Activated CD4-positive, alpha-beta memory T cell treated with anti-CD3 and anti-CD28 coated beads for 36 hours (primary cell): ENCODE measurements around the gene DCAKD. TPM values are rescaled to one million over a fixed set of nuclear protein-coding genes. Genes with fewer than 3 reads are reported as not detected.

ENCODE experiments used
- CTCF ChIA-PET: fragments of 350-600 bp; sonication (Branson Sonifier 250); formaldehyde crosslinking; loops from one replicate; lab custom pipeline; 2021; ENCODE audit warnings: antibody characterized with exemption, inconsistent platforms; lab: Charles Lee
- POLR2A ChIA-PET: fragments of 350-600 bp; sonication (Branson Sonifier 250); formaldehyde crosslinking; loops from one replicate; lab custom pipeline; 2021; ENCODE audit warnings: antibody characterized with exemption; lab: Charles Lee
- DNase-seq: peaks from one replicate; pipeline ENCODE4 v3.0.0-alpha.2; 2020
- H3K27ac Mint-ChIP-seq: one replicate; pipeline ENCODE4 v1.8.0; 2021; ENCODE audit warnings: mixed read lengths
- H3K27me3 Mint-ChIP-seq: one replicate; pipeline ENCODE4 v1.8.0; 2021; ENCODE audit warnings: mixed read lengths
- H3K36me3 Mint-ChIP-seq: one replicate; pipeline ENCODE4 v1.8.0; 2021; ENCODE audit warnings: mixed read lengths
- H3K4me1 Mint-ChIP-seq: one replicate; pipeline ENCODE4 v1.8.0; 2021; ENCODE audit warnings: low read depth, mixed read lengths
- H3K4me3 Mint-ChIP-seq: one replicate; pipeline ENCODE4 v1.8.0; 2021; ENCODE audit warnings: mild to moderate bottlenecking, mixed read lengths
- H3K9me3 Mint-ChIP-seq: one replicate; pipeline ENCODE4 v1.8.0; 2021; ENCODE audit warnings: mixed read lengths
- intact Hi-C: fragments of 100-400 bp; cut with micrococcal nuclease; formaldehyde crosslinking; loops from one replicate; pipeline ENCODE4 v1.15.1; 2023
- total RNA-seq, 2 experiments: library from RNA; stranded (reverse); gene quantifications; one replicate each; pipeline ENCODE4 v1.2.3, GENCODE V29; 2021

DCAKD gene
- total RNA-seq, 2 experiments from 2014 or later, result 32.0 to 34.0 TPM

- POLR2A ChIA-PET, result no interaction called here
- no peak overlapping the region for H3K4me3 Mint-ChIP-seq
- DNase-seq, result no peak
These were observed 36.5 kb upstream of the DCAKD start for GRCh38 chr17:45087978-45088377.

GRCh38 chr17:45087504-45087975, 36.1 kb upstream of the DCAKD start:
- ChIA-PET POLR2A (no interaction called here), CTCF (interaction anchor here (1.5 kb wide), 1 partner anchor 12 kb away, joined by 8 read pairs; no protein-coding TSS in a partner anchor)
- Mint-ChIP-seq H3K4me1 (no peaks in the 10 kb centered on the region), H3K27me3 (no peaks in the 10 kb centered on the region), H3K9me3 (no peaks in the 10 kb centered on the region), H3K4me3 (no peak overlapping the region), H3K36me3 (peaks cover 34% of the 10 kb centered on the region), H3K27ac (no peak overlapping the region)
- no peak for DNase-seq
- intact Hi-C loops, result no loop called here

More at GRCh38 chr17:45087978-45088377, 36.5 kb upstream of the DCAKD start:
- Mint-ChIP-seq H3K36me3 (peaks cover 37% of the 10 kb centered on the region), H3K27ac (no peak overlapping the region), H3K27me3 (no peaks in the 10 kb centered on the region), H3K4me1 (no peaks in the 10 kb centered on the region), H3K9me3 (no peaks in the 10 kb centered on the region)
- CTCF ChIA-PET, result interaction anchor here (1.5 kb wide), 1 partner anchor 11 kb away, joined by 8 read pairs; no protein-coding TSS in a partner anchor
- intact Hi-C loops, result no loop called here

GRCh38 chr17:45086865-45087503, 35.6 kb upstream of the DCAKD start:
- ChIA-PET POLR2A (no interaction called here), CTCF (interaction anchor here (1.5 kb wide), 1 partner anchor 12 kb away, joined by 8 read pairs; no protein-coding TSS in a partner anchor)
- intact Hi-C loops, result no loop called here
- H3K27ac Mint-ChIP-seq, result no peak overlapping the region
- no peak for DNase-seq
- peaks cover 34% of the 10 kb centered on the region for H3K36me3 Mint-ChIP-seq
- H3K4me3 Mint-ChIP-seq, result no peak overlapping the region
- H3K9me3 Mint-ChIP-seq, result no peaks in the 10 kb centered on the region
- H3K4me1 Mint-ChIP-seq, result no peaks in the 10 kb centered on the region
- no peaks in the 10 kb centered on the region for H3K27me3 Mint-ChIP-seq

GRCh38 chr17:45086391-45086790, 35.0 kb upstream of the DCAKD start:
- ChIA-PET POLR2A (interaction anchor here (0.7 kb wide), 1 partner anchor 189 kb away, joined by 3 read pairs; no protein-coding TSS in a partner anchor), CTCF (interaction anchor here (0.7 kb wide), 1 partner anchor 44 kb away, joined by 3 read pairs; no protein-coding TSS in a partner anchor)
- peaks cover 37% of the 10 kb centered on the region for H3K36me3 Mint-ChIP-seq
- H3K4me1 Mint-ChIP-seq, result no peaks in the 10 kb centered on the region
- intact Hi-C loops, result no loop called here
- DNase-seq, result no peak
- H3K9me3 Mint-ChIP-seq, result no peaks in the 10 kb centered on the region
- no peak overlapping the region for H3K4me3 Mint-ChIP-seq
- H3K27me3 Mint-ChIP-seq, result no peaks in the 10 kb centered on the region
- H3K27ac Mint-ChIP-seq, result no peak overlapping the region

GRCh38 chr17:45081047-45081703, 29.7 kb upstream of the DCAKD start:
- ChIA-PET CTCF (interaction anchor here (1.0 to 1.2 kb wide), 2 partner anchors 18 to 54 kb away, joined by 3 to 4 read pairs; partner anchors contain the start of gene ACBD4), POLR2A (no interaction called here)
- Mint-ChIP-seq H3K36me3 (peaks cover 19% of the 10 kb centered on the region), H3K27ac (no peak overlapping the region), H3K27me3 (no peaks in the 10 kb centered on the region), H3K4me3 (no peak overlapping the region), H3K4me1 (peaks cover 20% of the 10 kb centered on the region), H3K9me3 (no peaks in the 10 kb centered on the region)
- no peak for DNase-seq
- intact Hi-C loops, result no loop called here

GRCh38 chr17:45077643-45078042, 26.2 kb upstream of the DCAKD start:
- H3K4me1 Mint-ChIP-seq, result peaks cover 31% of the 10 kb centered on the region
- H3K4me3 Mint-ChIP-seq, result no peak overlapping the region
- H3K27ac Mint-ChIP-seq, result no peak overlapping the region
- DNase-seq, result no peak
- H3K36me3 Mint-ChIP-seq, result peaks cover 24% of the 10 kb centered on the region
- POLR2A ChIA-PET, result interaction anchor here (2.1 kb wide), 1 partner anchor 17 kb away, joined by 5 read pairs; no protein-coding TSS in a partner anchor
- CTCF ChIA-PET, result interaction anchor here (0.6 to 2.5 kb wide), 4 partner anchors 16 to 421 kb away, joined by 3 to 13 read pairs (median 4); partner anchors contain the start of genes ACBD4 and NMT1
- H3K9me3 Mint-ChIP-seq, result no peaks in the 10 kb centered on the region
- no peaks in the 10 kb centered on the region for H3K27me3 Mint-ChIP-seq
- intact Hi-C loops, result no loop called here

- POLR2A ChIA-PET, result no interaction called here
- intact Hi-C loops, result no loop called here
- Mint-ChIP-seq H3K27ac (peak overlapping the region; percentile 60), H3K36me3 (peaks cover 17% of the 10 kb centered on the region), H3K9me3 (no peaks in the 10 kb centered on the region), H3K27me3 (no peaks in the 10 kb centered on the region), H3K4me1 (peaks cover 29% of the 10 kb centered on the region), H3K4me3 (no peak overlapping the region)
- DNase-seq, result no peak
- CTCF ChIA-PET, result interaction anchor here (0.6 to 1.5 kb wide), 3 partner anchors 26 to 1016 kb away, joined by 3 to 5 read pairs (median 3); no protein-coding TSS in a partner anchor
These were observed 22.1 kb upstream of the DCAKD start for GRCh38 chr17:45073414-45074070.

- Mint-ChIP-seq H3K27me3 (no peaks in the 10 kb centered on the region), H3K4me1 (peaks cover 22% of the 10 kb centered on the region), H3K4me3 (no peak overlapping the region), H3K9me3 (no peaks in the 10 kb centered on the region), H3K36me3 (peaks cover 18% of the 10 kb centered on the region), H3K27ac (no peak overlapping the region)
- ChIA-PET POLR2A (interaction anchor here (2.5 kb wide), 1 partner anchor 10 kb away, joined by 10 read pairs; the partner anchor contains the start of gene NMT1), CTCF (no interaction called here)
- DNase-seq, result no peak
- intact Hi-C loops, result no loop called here
These were observed 19.4 kb upstream of the DCAKD start for GRCh38 chr17:45070809-45071208.

GRCh38 chr17:45070001-45070400, 18.6 kb upstream of the DCAKD start:
- peaks cover 18% of the 10 kb centered on the region for H3K36me3 Mint-ChIP-seq
- no peak overlapping the region for H3K4me3 Mint-ChIP-seq
- no peak for DNase-seq
- no peaks in the 10 kb centered on the region for H3K27me3 Mint-ChIP-seq
- H3K9me3 Mint-ChIP-seq, result no peaks in the 10 kb centered on the region
- intact Hi-C loops, result no loop called here
- ChIA-PET POLR2A (interaction anchor here (2.5 kb wide), 1 partner anchor 9 kb away, joined by 10 read pairs; the partner anchor contains the start of gene NMT1), CTCF (interaction anchor here (0.6 kb wide), 1 partner anchor 128 kb away, joined by 3 read pairs; no protein-coding TSS in a partner anchor)
- no peak overlapping the region for H3K27ac Mint-ChIP-seq
- H3K4me1 Mint-ChIP-seq, result peaks cover 22% of the 10 kb centered on the region

GRCh38 chr17:45067637-45068036, 16.2 kb upstream of the DCAKD start:
- intact Hi-C loops, result no loop called here
- peaks cover 37% of the 10 kb centered on the region for H3K4me1 Mint-ChIP-seq
- ChIA-PET POLR2A (interaction anchor here (1.2 kb wide), 1 partner anchor 17 kb away, joined by 5 read pairs; no protein-coding TSS in a partner anchor), CTCF (interaction anchor here (0.7 to 1.9 kb wide), 3 partner anchors 16 to 46 kb away, joined by 3 to 8 read pairs (median 4); no protein-coding TSS in a partner anchor)
- no peaks in the 10 kb centered on the region for H3K9me3 Mint-ChIP-seq
- H3K4me3 Mint-ChIP-seq, result no peak overlapping the region
- no peaks in the 10 kb centered on the region for H3K27me3 Mint-ChIP-seq
- no peak for DNase-seq
- no peak overlapping the region for H3K27ac Mint-ChIP-seq
- peaks cover 10% of the 10 kb centered on the region for H3K36me3 Mint-ChIP-seq

- ChIA-PET CTCF (interaction anchor here (1.1 to 1.8 kb wide), 2 partner anchors 41 to 72 kb away, joined by 3 to 8 read pairs; partner anchors contain the start of gene ACBD4), POLR2A (interaction anchor here (0.8 to 4.7 kb wide), 2 partner anchors 12 to 13 kb away, joined by 4 to 61 read pairs; partner anchors contain the start of gene DCAKD)
- Mint-ChIP-seq H3K27ac (no peak overlapping the region), H3K4me3 (no peak overlapping the region), H3K9me3 (no peaks in the 10 kb centered on the region), H3K36me3 (peaks cover 10% of the 10 kb centered on the region), H3K27me3 (no peaks in the 10 kb centered on the region), H3K4me1 (peaks cover 59% of the 10 kb centered on the region)
- intact Hi-C loops, result loop anchor here (5.0 kb wide), 2 partner anchors 84 to 164 kb away; partner anchors contain the start of gene HEXIM1
- DNase-seq, result no peak
These were observed 11.8 kb upstream of the DCAKD start for GRCh38 chr17:45063198-45063597.
